ENCODE data around the gene GTF2A2.

GRCh38 chr15:59680870-59681269 lies 23.6 kb upstream of the GTF2A2 start:
- TF ChIP-seq, protein P1, sequence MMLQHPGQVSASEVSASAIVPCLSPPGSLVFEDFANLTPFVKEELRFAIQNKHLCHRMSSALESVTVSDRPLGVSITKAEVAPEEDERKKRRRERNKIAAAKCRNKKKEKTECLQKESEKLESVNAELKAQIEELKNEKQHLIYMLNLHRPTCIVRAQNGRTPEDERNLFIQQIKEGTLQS (CRISPR knock-in tag; conservative IDR thresholded peaks at IDR 0.05), result no peak
- TF ChIP-seq ZNF423 (CRISPR knock-in tag; IDR thresholded peaks at IDR 0.05) (no peak), CTCF (IDR thresholded peaks at IDR 0.05) (no peak), NR2C2 (CRISPR knock-in tag; IDR thresholded peaks at IDR 0.05) (no peak)

All from WTC11 (cell line).